Stimulated activated CD4-positive, alpha-beta T cell treated with anti-CD3 and anti-CD28 coated beads, TNF-alpha, amount 100 ng/mL, for 48 hours (primary cell): ENCODE results near the gene STARD7.
"Not testable (repeated sequence)": the region's sequence is repeated elsewhere in the genome, so short reads cannot be mapped to it uniquely, and the experiment has no call there.

Experiments used
- DNase-seq, 3 donors: peaks; one replicate each; pipeline ENCODE4 v3.0.0-alpha.2; 2020; ENCODE audit warnings: low read depth in 3 of 3

The STARD7 gene

GRCh38 chr2:96208143-96209010 is at the start of gene STARD7:
STARD7 (minus strand) TSS chr2:96208827; CDS start chr2:96208434, 393 bp downstream.
- peak; percentile 96 for DNase-seq

GRCh38 chr2:96257744-96258143 is 49.1 kb upstream of the STARD7 start:
- not testable (repeated sequence) for DNase-seq

- DNase-seq: no peak
These were observed 48.0 kb upstream of the STARD7 start for GRCh38 chr2:96256611-96257113.

GRCh38 chr2:96254571-96254970 is 45.9 kb upstream of the STARD7 start:
- no peak for DNase-seq

GRCh38 chr2:96253006-96253405 is 44.4 kb upstream of the STARD7 start:
- DNase-seq: no peak

GRCh38 chr2:96252526-96252925 is 43.9 kb upstream of the STARD7 start:
- no peak for DNase-seq

GRCh38 chr2:96251721-96252292 is 43.2 kb upstream of the STARD7 start:
- no peak for DNase-seq

- no peak for DNase-seq
These were observed 41.6 kb upstream of the STARD7 start for GRCh38 chr2:96250188-96250587.

GRCh38 chr2:96249654-96250053 is 41.0 kb upstream of the STARD7 start:
- DNase-seq: no peak

GRCh38 chr2:96248624-96249023 is 40.0 kb upstream of the STARD7 start:
- no peak for DNase-seq

GRCh38 chr2:96247896-96248295 is 39.3 kb upstream of the STARD7 start:
- DNase-seq: no peak

GRCh38 chr2:96247009-96247408 is 38.4 kb upstream of the STARD7 start:
- DNase-seq: no peak

- DNase-seq: no peak
These were observed 37.2 kb upstream of the STARD7 start for GRCh38 chr2:96245609-96246390.

- DNase-seq: no peak
These were observed 35.2 kb upstream of the STARD7 start for GRCh38 chr2:96243843-96244242.

GRCh38 chr2:96241900-96242611 is 33.4 kb upstream of the STARD7 start:
- DNase-seq: peak; percentile 33 to 57 (median 43)

GRCh38 chr2:96241227-96241626 is 32.6 kb upstream of the STARD7 start:
- no peak for DNase-seq

GRCh38 chr2:96240341-96241038 is 31.9 kb upstream of the STARD7 start:
- no peak for DNase-seq

GRCh38 chr2:96239745-96240264 is 31.2 kb upstream of the STARD7 start:
- DNase-seq: no peak

- DNase-seq: no peak
These were observed 30.5 kb upstream of the STARD7 start for GRCh38 chr2:96239091-96239490.

GRCh38 chr2:96238266-96238665 is 29.6 kb upstream of the STARD7 start:
- no peak for DNase-seq

- DNase-seq: no peak
These were observed 28.3 kb upstream of the STARD7 start for GRCh38 chr2:96236882-96237281.
